Body of pancreas (tissue), 4 donors: Measurements from ENCODE around the gene GSE1. TPM values are rescaled to one million over a fixed set of nuclear protein-coding genes. Genes with fewer than 3 reads are reported as not detected.

Experiments
- ATAC-seq: fragments of 150-250 bp; one replicate; pipeline ENCODE4 v1.9.1; 2016
- DNase-seq, 4 donors: peaks; one replicate each; pipeline ENCODE4 v3.0.0-alpha.2; 2019
- H3K27ac ChIP-seq, 4 donors: fragments of 200-600 bp; sonication (generic); 1 replicate in 3 of 4; 2 replicates in 1 of 4; pipeline versions ENCODE4 v1.5.1 to v1.6.1; 2016 to 2019; ENCODE audit warnings: mild to moderate bottlenecking in 1 of 4, mixed read lengths in 1 of 4, moderate library complexity in 1 of 4
- H3K27me3 ChIP-seq, 2 donors: fragments of 200-600 bp; sonication (generic); one replicate each; pipeline ENCODE4 v1.6.0; 2016; ENCODE audit warnings: mild to moderate bottlenecking in 1 of 2
- H3K36me3 ChIP-seq, 2 donors: fragments of 200-600 bp; sonication (generic); replicated peaks in 1 of 2; 2 replicates each; pipeline ENCODE4 v1.5.1; 2016; ENCODE audit warnings: low read depth in 2 of 2; ENCODE audit not compliant: insufficient read depth in 1 of 2
- H3K4me1 ChIP-seq: fragments of 200-600 bp; sonication (generic); one replicate; pipeline ENCODE4 v1.6.0; 2016
- H3K4me3 ChIP-seq, 2 donors: fragments of 200-600 bp; sonication (generic); 1 replicate in 1 of 2; 2 replicates in 1 of 2; pipeline ENCODE4 v1.5.1; 2016 to 2019
- H3K9me3 ChIP-seq, 3 donors: fragments of 200-600 bp; sonication (generic); 1 replicate in 2 of 3; 2 replicates in 1 of 3; pipeline ENCODE4 v1.5.1; 2016
- POLR2A ChIP-seq, 3 donors: fragments of 450-650 bp; IDR thresholded peaks; one replicate each; pipeline ENCODE4 v1.6.1; 2016; ENCODE audit warnings: antibody characterized with exemption in 3 of 3, mild to moderate bottlenecking in 2 of 3
- WGBS, 2 donors: methylation state at CpG; one replicate each; pipeline ENCODE4 v1.1.5; 2017; 5-methylcytosine and 5-hydroxymethylcytosine counted together
- intact Hi-C: fragments of 100-400 bp; cut with DNase I; formaldehyde crosslinking; loops from one replicate; pipeline ENCODE4 v1.15.1; 2023
- total RNA-seq, 2 donors: library from RNA; depleted of rRNA; stranded (reverse); fragments of >200 nt; gene quantifications; one replicate each; pipeline ENCODE4 v1.1.0, GENCODE V29; 2016
- TF ChIP-seq, protein P1 (sequence below), 7 experiments: fragments of 450-650 bp in 4 of 7; fragments of 200-600 bp in 3 of 7; sonication (generic) in 3 of 7; IDR thresholded peaks; one replicate each; pipeline ENCODE4 v1.5.1; 2016 to 2019; ENCODE audit warnings: antibody characterized with exemption in 7 of 7

GSE1 gene
- total RNA-seq, 2 donors from 2014 or later = 76.5 to 221 TPM

GRCh38 chr16:85609539-85609938, 3.6 kb upstream of the GSE1 start:
- WGBS, 2 donors = 88 to 97% methylated on average over 7 of the region's 7 CpGs
- DNase-seq (no peak), ATAC-seq (no peak)
- intact Hi-C loops = loop anchor here (2.0 kb wide), 1 partner anchor 189 kb away; no protein-coding TSS in a partner anchor
- TF ChIP-seq POLR2A (IDR thresholded peaks at IDR 0.05) = no peak
- TF ChIP-seq, protein P1, sequence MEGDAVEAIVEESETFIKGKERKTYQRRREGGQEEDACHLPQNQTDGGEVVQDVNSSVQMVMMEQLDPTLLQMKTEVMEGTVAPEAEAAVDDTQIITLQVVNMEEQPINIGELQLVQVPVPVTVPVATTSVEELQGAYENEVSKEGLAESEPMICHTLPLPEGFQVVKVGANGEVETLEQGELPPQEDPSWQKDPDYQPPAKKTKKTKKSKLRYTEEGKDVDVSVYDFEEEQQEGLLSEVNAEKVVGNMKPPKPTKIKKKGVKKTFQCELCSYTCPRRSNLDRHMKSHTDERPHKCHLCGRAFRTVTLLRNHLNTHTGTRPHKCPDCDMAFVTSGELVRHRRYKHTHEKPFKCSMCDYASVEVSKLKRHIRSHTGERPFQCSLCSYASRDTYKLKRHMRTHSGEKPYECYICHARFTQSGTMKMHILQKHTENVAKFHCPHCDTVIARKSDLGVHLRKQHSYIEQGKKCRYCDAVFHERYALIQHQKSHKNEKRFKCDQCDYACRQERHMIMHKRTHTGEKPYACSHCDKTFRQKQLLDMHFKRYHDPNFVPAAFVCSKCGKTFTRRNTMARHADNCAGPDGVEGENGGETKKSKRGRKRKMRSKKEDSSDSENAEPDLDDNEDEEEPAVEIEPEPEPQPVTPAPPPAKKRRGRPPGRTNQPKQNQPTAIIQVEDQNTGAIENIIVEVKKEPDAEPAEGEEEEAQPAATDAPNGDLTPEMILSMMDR (IDR thresholded peaks at IDR 0.05) = no peak
- Histone ChIP-seq H3K36me3 (no peaks in the 10 kb centered on the region), H3K9me3 (no peaks in the 10 kb centered on the region), H3K27ac (no peak overlapping the region), H3K4me3 (no peak overlapping the region), H3K27me3 (no peaks in the 10 kb centered on the region), H3K4me1 (peaks cover 74% of the 10 kb centered on the region)

DNA sequence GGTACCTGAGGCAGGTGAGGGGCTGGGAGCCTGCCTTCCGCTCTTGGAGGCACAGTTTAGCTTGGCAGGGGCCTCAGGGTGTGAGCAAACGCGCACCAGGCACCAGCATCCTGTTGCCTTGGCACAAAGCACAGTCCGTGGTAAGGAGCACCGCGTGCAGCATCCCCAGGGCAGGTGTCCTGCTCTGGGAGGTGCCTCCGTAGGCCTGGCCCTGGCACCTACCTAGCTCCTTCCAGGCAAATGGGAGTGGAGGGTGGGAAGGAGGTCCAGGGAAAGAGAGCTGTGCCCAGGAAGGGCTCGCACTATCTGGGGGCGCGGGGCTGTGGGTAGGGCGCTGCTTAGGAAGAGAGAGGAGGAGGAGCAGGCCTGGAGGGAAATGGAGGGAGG, 3.1 kb upstream of the GSE1 start:
- ATAC-seq (no peak), DNase-seq (no peak)
- H3K4me3 ChIP-seq = no peak overlapping the region

DNA sequence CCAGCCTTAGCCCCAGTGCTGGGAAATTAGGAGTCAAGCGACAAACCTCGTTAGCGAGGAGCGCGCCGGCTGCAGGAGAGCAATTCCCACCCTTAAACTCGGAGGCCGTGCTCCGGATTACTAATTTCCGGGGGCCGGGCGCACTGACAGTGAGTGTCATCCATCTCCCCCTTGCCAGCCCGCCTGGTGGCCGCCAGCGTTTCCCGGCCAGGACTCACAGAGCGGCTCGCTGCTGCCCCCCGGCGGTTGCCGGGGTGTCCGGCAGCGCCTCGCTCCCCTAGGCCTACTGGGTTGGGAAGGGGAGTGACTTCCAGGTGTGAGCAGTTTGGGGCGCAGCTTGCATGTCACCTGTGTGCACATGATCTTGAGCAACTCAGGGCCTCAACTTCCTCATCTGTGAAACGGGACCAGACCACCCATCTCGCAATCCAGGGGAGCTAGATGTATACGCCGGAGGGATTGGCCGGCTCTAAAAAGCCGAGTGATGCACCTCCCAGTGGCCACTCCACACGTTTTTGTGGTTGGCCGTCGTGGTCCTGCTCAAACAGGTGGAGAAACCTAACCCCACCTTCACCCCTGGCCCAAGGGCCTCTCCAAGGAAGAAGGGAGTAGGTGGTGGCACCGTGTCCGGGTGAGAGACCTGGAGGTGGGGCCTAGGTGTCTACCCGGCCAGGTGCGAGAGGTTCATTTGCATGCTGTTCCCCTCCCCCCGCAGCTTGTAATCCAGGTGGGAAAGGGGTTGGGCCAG, 2.5 kb upstream of the GSE1 start:
- H3K27ac ChIP-seq = peak overlapping the region; percentile 97 to 100 (median 99)
- TF ChIP-seq, protein P1 (IDR thresholded peaks at IDR 0.05) = peak; percentile 97 to 99 (median 99)
- TF ChIP-seq POLR2A (IDR thresholded peaks at IDR 0.05) = no peak
- no peaks in the 10 kb centered on the region for H3K36me3 ChIP-seq
- intact Hi-C loops = no loop called here
- ATAC-seq = peak; percentile 17
- H3K9me3 ChIP-seq = no peaks in the 10 kb centered on the region
- 2 to 3% methylated on average over 9 to 39 of the region's 39 CpGs for WGBS, 2 donors
- H3K27me3 ChIP-seq = no peaks in the 10 kb centered on the region
- no peak overlapping the region for H3K4me3 ChIP-seq
- DNase-seq = peak; percentile 86 to 93 (median 90)
- peaks cover 77% of the 10 kb centered on the region for H3K4me1 ChIP-seq

More for the DNA sequence above, 3.1 kb upstream of the GSE1 start:
- TF ChIP-seq POLR2A (IDR thresholded peaks at IDR 0.05) = no peak
- TF ChIP-seq, protein P1 (IDR thresholded peaks at IDR 0.05) = no peak
- 26 to 39% methylated on average over 11 of the region's 11 CpGs for WGBS, 2 donors
- intact Hi-C loops = no loop called here
- Histone ChIP-seq H3K4me1 (peaks cover 77% of the 10 kb centered on the region), H3K9me3 (no peaks in the 10 kb centered on the region), H3K27me3 (no peaks in the 10 kb centered on the region), H3K36me3 (no peaks in the 10 kb centered on the region), H3K27ac (peak overlapping the region in 3 of 4 donors; percentile 99 to 100 (median 99))

DNA sequence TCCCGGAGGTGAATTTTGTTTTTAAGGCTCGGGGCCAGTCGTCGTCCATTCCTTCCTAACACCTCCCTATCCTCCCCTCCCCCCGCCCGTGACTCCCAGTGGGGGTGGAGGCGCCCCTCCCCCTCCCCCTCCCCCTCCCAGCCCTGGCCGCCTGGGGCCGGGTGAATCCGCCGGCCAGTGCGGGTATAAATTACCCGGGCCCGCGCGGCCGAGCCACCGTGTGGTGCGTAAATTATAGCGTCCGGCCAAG, 2.0 kb upstream of the GSE1 start:
- ATAC-seq = no peak

More for the DNA sequence above, 2.0 kb upstream of the GSE1 start:
- peak overlapping the region in 1 of 2 donors; percentile 3 for H3K4me3 ChIP-seq
- TF ChIP-seq POLR2A (IDR thresholded peaks at IDR 0.05) = no peak
- TF ChIP-seq, protein P1 (IDR thresholded peaks at IDR 0.05) = no peak
- H3K27ac ChIP-seq = peak overlapping the region; percentile 97 to 100 (median 99)
- H3K27me3 ChIP-seq = no peaks in the 10 kb centered on the region
- intact Hi-C loops = no loop called here
- no peak for DNase-seq
- 0% methylated on average over 6 to 21 of the region's 21 CpGs for WGBS, 2 donors
- peaks cover 77% of the 10 kb centered on the region for H3K4me1 ChIP-seq
- H3K9me3 ChIP-seq = no peaks in the 10 kb centered on the region
- H3K36me3 ChIP-seq = no peaks in the 10 kb centered on the region
